DOHH2 (cell line): ENCODE data around the gene ALPL.

ENCODE experiments used
- H3F3A ChIP-seq: fragments of 200-600 bp; sonication (generic), shearing (Covaris generic); 2 replicates; pipeline ENCODE4 v1.6.0; 2016; ENCODE audit warnings: antibody characterized with exemption, mild to moderate bottlenecking; ENCODE audit not compliant: control insufficient read depth, insufficient read depth
- H3K27ac ChIP-seq: fragments of 200-600 bp; sonication (generic); 2 replicates; pipeline ENCODE4 v1.5.1; 2014; ENCODE audit warnings: low read depth, mild to moderate bottlenecking, low read length, moderate library complexity
- H3K27me3 ChIP-seq: fragments of 200-600 bp; sonication (generic); 2 replicates; pipeline ENCODE4 v1.6.1; 2014; ENCODE audit warnings: mild to moderate bottlenecking, low read length, mixed read lengths; ENCODE audit not compliant: control insufficient read depth
- H3K36me3 ChIP-seq: fragments of 200-600 bp; sonication (generic); 2 replicates; pipeline ENCODE4 v1.6.1; 2014; ENCODE audit warnings: mild to moderate bottlenecking, low read length, moderate library complexity, mixed read lengths; ENCODE audit not compliant: control insufficient read depth
- H3K4me1 ChIP-seq: fragments of 200-600 bp; sonication (generic); 2 replicates; pipeline ENCODE4 v1.6.1; 2014; ENCODE audit warnings: mild to moderate bottlenecking, low read length, mixed read lengths; ENCODE audit not compliant: control insufficient read depth
- H3K4me2 ChIP-seq: fragments of 200-600 bp; sonication (generic); 2 replicates; pipeline ENCODE4 v1.6.0; 2014; ENCODE audit warnings: mild to moderate bottlenecking, low read length, moderate library complexity
- H3K4me3 ChIP-seq: fragments of 200-600 bp; sonication (generic); 2 replicates; pipeline ENCODE4 v1.5.1; 2014; ENCODE audit warnings: mild to moderate bottlenecking, low read length, mixed read lengths
- H3K79me2 ChIP-seq: fragments of 200-600 bp; sonication (generic); 2 replicates; pipeline ENCODE4 v1.6.1; 2014; ENCODE audit warnings: mild to moderate bottlenecking, low read length, mixed read lengths; ENCODE audit not compliant: control insufficient read depth
- H3K9me2 ChIP-seq: fragments of 200-600 bp; sonication (generic); replicated peaks from 2 replicates; pipeline ENCODE4 v1.6.1; 2014; ENCODE audit warnings: mild to moderate bottlenecking, low read length, mixed read lengths; ENCODE audit not compliant: control insufficient read depth
- H3K9me3 ChIP-seq: fragments of 200-600 bp; sonication (generic); 2 replicates; pipeline ENCODE4 v1.6.1; 2014; ENCODE audit warnings: antibody characterized with exemption, low read length, mixed read lengths; ENCODE audit not compliant: control insufficient read depth, insufficient read depth
- H4K20me1 ChIP-seq: fragments of 200-600 bp; sonication (generic); 2 replicates; pipeline ENCODE4 v1.6.0; 2014; ENCODE audit warnings: low read depth, mild to moderate bottlenecking, antibody characterized with exemption, low read length, moderate library complexity; ENCODE audit not compliant: control insufficient read depth, insufficient read depth
- EZH2phosphoT487 ChIP-seq: fragments of 200-600 bp; sonication (generic); IDR thresholded peaks from 2 replicates; pipeline ENCODE4 v1.6.1; 2017; ENCODE audit warnings: borderline replicate concordance, mild to moderate bottlenecking, antibody characterized with exemption, low read length, moderate library complexity, mixed read lengths
- TF ChIP-seq, protein P1 (sequence below): fragments of 200-600 bp; sonication (generic); IDR thresholded peaks from one replicate; pipeline ENCODE4 v1.5.1; 2014; ENCODE audit warnings: antibody characterized with exemption, mild to moderate bottlenecking, low read depth, low read length; ENCODE audit not compliant: poor library complexity, severe bottlenecking

The ALPL gene

GRCh38 chr1:21612057-21612456 lies 102.8 kb downstream of the ALPL start:
- no peak for TF ChIP-seq EZH2phosphoT487
- TF ChIP-seq, protein P1, sequence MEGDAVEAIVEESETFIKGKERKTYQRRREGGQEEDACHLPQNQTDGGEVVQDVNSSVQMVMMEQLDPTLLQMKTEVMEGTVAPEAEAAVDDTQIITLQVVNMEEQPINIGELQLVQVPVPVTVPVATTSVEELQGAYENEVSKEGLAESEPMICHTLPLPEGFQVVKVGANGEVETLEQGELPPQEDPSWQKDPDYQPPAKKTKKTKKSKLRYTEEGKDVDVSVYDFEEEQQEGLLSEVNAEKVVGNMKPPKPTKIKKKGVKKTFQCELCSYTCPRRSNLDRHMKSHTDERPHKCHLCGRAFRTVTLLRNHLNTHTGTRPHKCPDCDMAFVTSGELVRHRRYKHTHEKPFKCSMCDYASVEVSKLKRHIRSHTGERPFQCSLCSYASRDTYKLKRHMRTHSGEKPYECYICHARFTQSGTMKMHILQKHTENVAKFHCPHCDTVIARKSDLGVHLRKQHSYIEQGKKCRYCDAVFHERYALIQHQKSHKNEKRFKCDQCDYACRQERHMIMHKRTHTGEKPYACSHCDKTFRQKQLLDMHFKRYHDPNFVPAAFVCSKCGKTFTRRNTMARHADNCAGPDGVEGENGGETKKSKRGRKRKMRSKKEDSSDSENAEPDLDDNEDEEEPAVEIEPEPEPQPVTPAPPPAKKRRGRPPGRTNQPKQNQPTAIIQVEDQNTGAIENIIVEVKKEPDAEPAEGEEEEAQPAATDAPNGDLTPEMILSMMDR: no peak
- H3K4me3 ChIP-seq: no peak overlapping the region
- H3F3A ChIP-seq: no peaks in the 10 kb centered on the region
- H3K9me3 ChIP-seq: no peaks in the 10 kb centered on the region
- H3K4me1 ChIP-seq: peaks cover 9% of the 10 kb centered on the region
- H3K27ac ChIP-seq: no peak overlapping the region
- no peaks in the 10 kb centered on the region for H3K79me2 ChIP-seq
- H4K20me1 ChIP-seq: no peaks in the 10 kb centered on the region
- H3K27me3 ChIP-seq: no peaks in the 10 kb centered on the region; the same call in 1 of the 2 replicates
- H3K36me3 ChIP-seq: no peaks in the 10 kb centered on the region
- H3K9me2 ChIP-seq: no peaks in the 10 kb centered on the region
- no peak overlapping the region for H3K4me2 ChIP-seq

- H3K27ac ChIP-seq: no peak overlapping the region
- no peaks in the 10 kb centered on the region for H3K9me2 ChIP-seq
- no peaks in the 10 kb centered on the region; the same call in 1 of the 2 replicates for H3K27me3 ChIP-seq
- H3K4me3 ChIP-seq: no peak overlapping the region
- H4K20me1 ChIP-seq: no peaks in the 10 kb centered on the region
- H3K36me3 ChIP-seq: no peaks in the 10 kb centered on the region
- H3K79me2 ChIP-seq: no peaks in the 10 kb centered on the region
- no peak overlapping the region for H3K4me2 ChIP-seq
- H3K4me1 ChIP-seq: no peaks in the 10 kb centered on the region
- TF ChIP-seq, protein P1: no peak
- TF ChIP-seq EZH2phosphoT487: no peak
- no peaks in the 10 kb centered on the region for H3K9me3 ChIP-seq
- H3F3A ChIP-seq: no peaks in the 10 kb centered on the region
Observed at GRCh38 chr1:21613072-21613867, 104.0 kb downstream of the ALPL start.

DNA sequence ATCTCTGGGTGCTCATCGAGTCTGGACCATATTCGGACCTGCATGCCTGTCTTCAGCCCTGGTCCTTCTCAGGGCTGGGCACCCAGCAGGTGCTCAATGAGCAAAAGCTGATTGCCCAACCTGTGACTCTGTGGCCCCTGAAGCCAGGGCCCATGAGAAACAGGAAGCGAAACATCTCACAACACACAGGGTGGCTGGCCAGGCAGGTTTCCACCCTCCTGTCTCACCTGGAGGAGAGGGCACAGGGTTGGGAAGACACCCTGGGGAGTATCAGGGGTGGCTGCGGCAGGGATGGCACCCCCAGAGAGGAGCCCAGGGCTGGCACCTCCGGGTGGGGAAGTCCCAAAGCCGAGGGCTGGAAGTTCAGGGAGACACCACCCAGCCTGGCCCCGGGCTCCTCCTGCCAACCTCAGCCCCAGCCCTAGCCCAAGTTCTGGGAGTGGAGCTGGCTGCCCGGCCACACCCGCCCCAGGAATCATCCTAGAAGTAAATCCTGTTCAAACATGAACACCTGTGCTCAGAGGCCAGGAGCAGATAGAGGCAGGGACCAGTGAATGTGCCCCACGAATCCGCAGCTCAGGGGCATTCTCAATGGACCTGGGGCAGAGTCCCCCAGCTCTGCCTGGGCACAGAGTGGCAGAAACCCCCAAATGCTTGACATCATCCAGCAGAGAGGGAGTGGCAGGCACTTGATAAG lies 105.3 kb downstream of the ALPL start:
- Histone ChIP-seq H3K36me3 (no peaks in the 10 kb centered on the region), H3K79me2 (no peaks in the 10 kb centered on the region), H3K27me3 (no peaks in the 10 kb centered on the region; the same call in 1 of the 2 replicates), H3K27ac (no peak overlapping the region), H3K9me3 (no peaks in the 10 kb centered on the region), H3K9me2 (no peaks in the 10 kb centered on the region), H3K4me3 (no peak overlapping the region), H4K20me1 (no peaks in the 10 kb centered on the region), H3K4me1 (no peaks in the 10 kb centered on the region), H3K4me2 (no peak overlapping the region), H3F3A (no peaks in the 10 kb centered on the region)
- no peak for TF ChIP-seq EZH2phosphoT487
- TF ChIP-seq, protein P1: no peak
